ENCODE data around the gene SYNE4. TPM values are rescaled to one million over a fixed set of nuclear protein-coding genes. Genes with fewer than 3 reads are reported as not detected.
"Not testable (repeated sequence)": the region's sequence is repeated elsewhere in the genome, so short reads cannot be mapped to it uniquely, and the experiment has no call there.

SYNE4 gene
- total RNA-seq, 1 experiment from 2014 or later = 19.7 TPM

DNA sequence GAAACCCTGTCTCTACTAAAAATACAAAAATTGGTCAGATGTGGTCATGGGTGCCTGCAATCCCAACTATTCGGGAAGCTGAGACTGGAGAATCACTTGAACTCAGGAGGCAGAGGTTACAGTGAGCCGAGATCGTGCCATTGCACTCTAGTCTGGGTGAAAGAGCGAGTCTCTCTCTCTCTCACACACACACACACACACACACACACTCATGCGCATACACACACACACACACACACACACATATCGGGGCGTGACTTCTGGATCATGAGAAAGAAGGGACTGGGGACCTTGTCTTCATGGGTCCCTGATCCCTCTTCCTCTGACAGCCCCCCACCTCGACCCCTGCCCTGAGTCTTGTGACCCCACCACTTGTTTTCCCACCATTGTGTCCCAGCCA is 25.4 kb downstream of the SYNE4 start:
- H3K9me3 Mint-ChIP-seq (ENCODE audit: low read depth, unreplicated experiment) = peaks cover 2% of the 10 kb centered on the region
- H3K27ac Mint-ChIP-seq (ENCODE audit: unreplicated experiment) = no peak overlapping the region
- DNase-seq = no peak
- no TSS peak for BruUV-seq (replicated peaks)
- CTCF ChIA-PET = interaction anchor here (0.5 kb wide), 1 partner anchor 11 kb away, joined by 3 read pairs; no protein-coding TSS in a partner anchor
- peaks cover 5% of the 10 kb centered on the region for H3K36me3 Mint-ChIP-seq (ENCODE audit: insufficient read depth, unreplicated experiment)
- no peaks in the 10 kb centered on the region for H3K4me1 Mint-ChIP-seq (ENCODE audit: low read depth, unreplicated experiment)
- H3K27me3 Mint-ChIP-seq (ENCODE audit: unreplicated experiment) = peaks cover 93% of the 10 kb centered on the region
- intact Hi-C loops (cut with micrococcal nuclease; ENCODE audit: unreplicated experiment) = no loop called here
- H3K4me3 Mint-ChIP-seq (ENCODE audit: low read depth, unreplicated experiment) = no peak overlapping the region
- TF ChIP-seq CTCF (IDR thresholded peaks at IDR 0.05; ENCODE audit: unreplicated experiment) = no peak

GRCh38 chr19:35980997-35981396 is 27.6 kb downstream of the SYNE4 start:
- peaks cover 87% of the 10 kb centered on the region for H3K27me3 Mint-ChIP-seq (ENCODE audit: unreplicated experiment)
- BruUV-seq (replicated peaks); H3K27ac Mint-ChIP-seq (ENCODE audit: unreplicated experiment); H3K4me1 Mint-ChIP-seq (ENCODE audit: low read depth, unreplicated experiment); CTCF ChIA-PET; H3K36me3 Mint-ChIP-seq (ENCODE audit: insufficient read depth, unreplicated experiment); DNase-seq; intact Hi-C loops (cut with micrococcal nuclease; ENCODE audit: unreplicated experiment); H3K9me3 Mint-ChIP-seq (ENCODE audit: low read depth, unreplicated experiment); H3K4me3 Mint-ChIP-seq (ENCODE audit: low read depth, unreplicated experiment): not testable (repeated sequence)

DNA sequence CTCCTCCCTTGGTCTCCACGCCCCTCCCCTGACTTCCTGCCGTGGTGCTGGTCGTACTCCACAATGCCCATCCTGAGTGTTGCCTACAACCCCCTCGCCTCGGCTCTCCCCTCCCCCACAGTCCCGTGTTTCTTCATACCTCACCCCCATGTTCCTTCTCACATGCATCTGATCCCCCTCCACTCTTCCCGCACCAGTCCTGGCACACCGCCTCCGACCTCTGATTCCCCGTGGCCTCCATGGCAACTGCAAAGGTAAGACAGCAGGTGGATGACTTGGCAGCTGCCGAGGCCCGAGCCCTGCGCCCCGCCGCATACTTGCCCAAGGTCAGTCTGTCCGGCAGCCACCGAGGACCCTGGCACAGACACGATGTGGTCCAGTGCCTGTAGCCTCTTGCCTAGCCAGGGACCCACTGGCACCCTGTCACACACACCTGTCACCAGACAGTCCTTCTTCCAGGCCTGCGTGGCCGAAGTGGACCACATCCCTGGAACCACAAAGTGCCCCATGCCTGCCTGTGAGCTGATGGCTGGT is 29.7 kb downstream of the SYNE4 start:
- Mint-ChIP-seq H3K4me1 (ENCODE audit: low read depth, unreplicated experiment) (no peaks in the 10 kb centered on the region), H3K27me3 (ENCODE audit: unreplicated experiment) (peaks cover 74% of the 10 kb centered on the region), H3K36me3 (ENCODE audit: insufficient read depth, unreplicated experiment) (no peaks in the 10 kb centered on the region), H3K27ac (ENCODE audit: unreplicated experiment) (no peak overlapping the region), H3K9me3 (ENCODE audit: low read depth, unreplicated experiment) (no peaks in the 10 kb centered on the region), H3K4me3 (ENCODE audit: low read depth, unreplicated experiment) (no peak overlapping the region)
- TF ChIP-seq CTCF (IDR thresholded peaks at IDR 0.05; ENCODE audit: unreplicated experiment) = no peak
- intact Hi-C loops (cut with micrococcal nuclease; ENCODE audit: unreplicated experiment) = no loop called here
- no TSS peak for BruUV-seq (replicated peaks)
- CTCF ChIA-PET = no interaction called here
- no peak for DNase-seq

- H3K27ac Mint-ChIP-seq (ENCODE audit: unreplicated experiment) = no peak overlapping the region
- TF ChIP-seq CTCF (IDR thresholded peaks at IDR 0.05; ENCODE audit: unreplicated experiment) = no peak
- CTCF ChIA-PET = interaction anchor here (2.0 kb wide), 1 partner anchor 11 kb away, joined by 4 read pairs; no protein-coding TSS in a partner anchor
Measured at GRCh38 chr19:35978271-35978670, 30.3 kb downstream of the SYNE4 start.

DNA sequence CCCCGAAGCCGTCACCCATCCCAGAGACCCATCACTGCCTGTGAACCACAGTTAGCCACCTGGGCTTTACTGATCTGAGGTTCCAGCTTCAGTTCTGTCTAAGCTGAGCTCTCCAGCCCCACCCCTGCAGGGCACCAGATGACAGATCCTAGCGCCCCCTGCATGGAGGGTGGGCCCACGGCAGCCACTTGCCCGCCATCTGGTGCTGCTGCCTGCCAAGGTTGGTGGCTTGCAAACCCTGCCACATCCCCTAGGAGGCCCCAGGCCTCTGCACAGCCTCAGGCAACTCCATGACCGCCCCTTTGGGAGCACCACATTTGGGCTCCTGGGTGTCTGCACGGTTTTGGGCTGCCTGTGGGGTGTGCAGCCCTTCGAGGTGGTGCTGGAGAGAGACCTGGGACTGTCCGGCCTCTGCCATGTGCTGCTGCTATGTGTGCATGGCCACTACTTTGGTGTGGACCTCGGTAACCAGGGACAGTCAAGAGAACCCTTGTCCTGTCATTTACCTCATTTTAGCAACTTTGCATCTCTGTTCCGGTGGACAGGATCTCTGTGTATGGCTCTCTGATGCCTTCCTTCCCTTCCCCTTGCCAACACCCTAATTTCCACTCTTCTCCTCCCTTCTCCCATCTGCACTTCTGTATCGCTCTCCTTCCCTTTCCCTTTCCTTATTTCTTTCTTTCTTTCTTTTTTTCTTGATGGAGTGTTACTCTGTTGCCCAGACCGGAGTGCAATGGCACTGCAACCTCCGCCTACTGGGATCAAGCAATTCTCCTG is 31.0 kb downstream of the SYNE4 start:
- CTCF ChIA-PET = interaction anchor here (2.0 kb wide), 1 partner anchor 11 kb away, joined by 4 read pairs; no protein-coding TSS in a partner anchor
- no TSS peak for BruUV-seq (replicated peaks)
- intact Hi-C loops (cut with micrococcal nuclease; ENCODE audit: unreplicated experiment) = no loop called here
- Mint-ChIP-seq H3K27ac (ENCODE audit: unreplicated experiment) (no peak overlapping the region), H3K27me3 (ENCODE audit: unreplicated experiment) (peaks cover 74% of the 10 kb centered on the region), H3K36me3 (ENCODE audit: insufficient read depth, unreplicated experiment) (no peaks in the 10 kb centered on the region), H3K4me1 (ENCODE audit: low read depth, unreplicated experiment) (no peaks in the 10 kb centered on the region), H3K4me3 (ENCODE audit: low read depth, unreplicated experiment) (no peak overlapping the region), H3K9me3 (ENCODE audit: low read depth, unreplicated experiment) (no peaks in the 10 kb centered on the region)
- DNase-seq = peak; percentile 37
- no peak for TF ChIP-seq CTCF (IDR thresholded peaks at IDR 0.05; ENCODE audit: unreplicated experiment)

More at GRCh38 chr19:35978271-35978670, 30.3 kb downstream of the SYNE4 start:
- Mint-ChIP-seq H3K27me3 (ENCODE audit: unreplicated experiment) (peaks cover 74% of the 10 kb centered on the region), H3K9me3 (ENCODE audit: low read depth, unreplicated experiment) (no peaks in the 10 kb centered on the region), H3K36me3 (ENCODE audit: insufficient read depth, unreplicated experiment) (no peaks in the 10 kb centered on the region), H3K4me1 (ENCODE audit: low read depth, unreplicated experiment) (no peaks in the 10 kb centered on the region), H3K4me3 (ENCODE audit: low read depth, unreplicated experiment) (no peak overlapping the region)
- BruUV-seq (replicated peaks) = no TSS peak
- intact Hi-C loops (cut with micrococcal nuclease; ENCODE audit: unreplicated experiment) = no loop called here
- no peak for DNase-seq
